Activated T-cell treated with anti-CD3 and anti-CD28 coated beads, Interleukin-2, amount 50 U/mL, for 48 hours (primary cell): ENCODE measurements around the gene PAPLN.
"Not testable (repeated sequence)": the region's sequence is repeated elsewhere in the genome, so short reads cannot be mapped to it uniquely, and the experiment has no call there.

ENCODE experiments used
- DNase-seq, 2 experiments: peaks; one replicate each; pipeline ENCODE4 v3.0.0-alpha.2; 2020

PAPLN gene

GRCh38 chr14:73305499-73305898 is 68.2 kb downstream of the PAPLN start:
- no peak for DNase-seq

- DNase-seq = no peak
Observed at GRCh38 chr14:73307261-73307660, 70.0 kb downstream of the PAPLN start.

GRCh38 chr14:73309207-73309606 is 71.9 kb downstream of the PAPLN start:
- not testable (repeated sequence) for DNase-seq

- DNase-seq = no peak
Observed at GRCh38 chr14:73311708-73312030, 74.4 kb downstream of the PAPLN start.

GRCh38 chr14:73312687-73313086 is 75.4 kb downstream of the PAPLN start:
- DNase-seq = no peak

GRCh38 chr14:73313151-73313550 is 75.8 kb downstream of the PAPLN start:
- no peak for DNase-seq

GRCh38 chr14:73323896-73324399 is 86.6 kb downstream of the PAPLN start:
- no peak for DNase-seq
